Islet of Langerhans (tissue), 1 donor: ENCODE results near the gene COL19A1.

Experiments
- FAIRE-seq: peaks from one replicate; lab custom pipeline; 2011; peaks lifted over from hg19 to GRCh38; lab: Jason Lieb, UNC

COL19A1 gene

DNA sequence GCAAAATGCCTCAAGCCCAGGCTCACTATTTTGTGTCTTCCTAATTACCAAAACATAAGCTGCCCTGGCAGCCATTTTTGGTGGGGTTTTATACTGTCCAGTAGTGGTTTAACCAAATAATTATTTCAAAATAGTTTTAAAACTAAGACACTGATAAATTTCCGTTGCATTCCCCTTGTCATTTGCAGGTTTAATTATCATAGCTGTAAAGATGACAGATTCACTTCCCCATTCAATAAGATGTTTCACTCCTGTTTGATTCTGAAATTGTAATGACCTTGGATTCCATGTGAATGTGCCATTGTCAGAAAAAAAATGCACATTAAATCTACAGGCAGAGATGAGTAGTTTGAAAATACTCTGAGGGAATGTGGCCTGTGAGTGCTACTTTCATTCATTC lies 264.5 kb downstream of the COL19A1 start:
- no peak for FAIRE-seq

- no peak for FAIRE-seq
Observed at GRCh38 chr6:70131528-70131927, 265.2 kb downstream of the COL19A1 start.

- no peak for FAIRE-seq
Observed at GRCh38 chr6:70133246-70133645, 266.9 kb downstream of the COL19A1 start.

DNA sequence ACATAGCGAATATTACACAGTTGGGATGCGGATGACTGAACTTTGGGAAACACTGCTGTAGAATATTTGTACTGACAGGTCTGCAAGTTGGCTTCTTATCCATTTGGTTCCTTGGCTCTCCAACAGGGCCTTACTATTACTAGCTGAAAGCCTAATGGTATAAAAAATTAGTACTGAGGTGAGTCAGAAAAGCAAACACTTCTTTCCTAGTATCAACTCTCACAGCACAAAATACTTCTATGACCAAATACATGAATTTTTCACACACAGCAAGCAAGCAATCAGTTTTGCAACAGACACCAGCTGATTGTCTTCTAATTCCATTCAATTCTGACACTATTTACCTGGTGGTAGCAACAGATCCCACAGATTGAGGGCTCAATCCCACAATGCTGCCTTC lies 268.2 kb downstream of the COL19A1 start:
- FAIRE-seq, result peak; percentile 69

DNA sequence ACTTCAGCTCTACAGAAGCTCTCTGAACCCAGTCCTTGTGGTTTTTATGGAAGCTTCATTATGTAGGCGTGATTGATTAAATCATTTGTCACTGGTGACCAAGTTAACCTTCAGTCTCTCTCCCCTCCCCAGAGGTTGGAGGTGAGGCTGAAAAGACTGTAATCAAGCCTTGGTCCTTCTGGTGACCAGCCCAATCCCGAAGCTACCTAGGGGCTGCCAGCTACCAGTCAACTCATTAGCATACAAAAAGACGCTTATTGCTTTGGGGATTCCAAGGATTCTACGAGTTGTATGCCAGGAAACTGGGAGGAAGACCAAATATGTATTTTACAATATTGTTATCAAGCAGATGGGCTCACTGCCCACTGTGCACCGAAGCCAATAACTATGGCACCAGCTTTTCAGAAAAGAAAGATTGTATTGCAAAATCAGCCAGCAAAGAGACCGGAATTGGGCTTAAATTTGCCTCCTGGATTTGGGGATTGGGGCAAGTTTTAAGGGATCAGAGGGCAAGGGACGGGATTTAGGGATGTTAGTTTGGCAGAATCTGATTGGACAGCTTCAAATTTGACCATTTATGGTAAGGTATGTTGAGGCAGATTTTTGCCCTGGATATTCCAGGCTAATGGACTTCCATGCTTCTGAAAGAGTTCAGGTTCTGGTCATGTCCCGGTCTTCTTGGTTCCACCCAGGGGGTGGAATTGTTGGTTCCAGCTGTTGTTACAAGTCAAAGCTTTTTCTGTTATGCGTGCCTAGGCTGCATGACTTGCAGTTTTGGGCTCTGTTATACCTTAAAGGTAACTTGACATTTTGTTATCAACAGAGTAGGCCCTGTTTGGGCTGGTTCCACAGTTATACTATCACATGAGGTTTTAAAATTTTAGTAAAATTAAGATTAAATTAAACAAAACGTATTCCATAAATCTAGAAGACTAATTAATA lies 269.1 kb downstream of the COL19A1 start:
- no peak for FAIRE-seq

DNA sequence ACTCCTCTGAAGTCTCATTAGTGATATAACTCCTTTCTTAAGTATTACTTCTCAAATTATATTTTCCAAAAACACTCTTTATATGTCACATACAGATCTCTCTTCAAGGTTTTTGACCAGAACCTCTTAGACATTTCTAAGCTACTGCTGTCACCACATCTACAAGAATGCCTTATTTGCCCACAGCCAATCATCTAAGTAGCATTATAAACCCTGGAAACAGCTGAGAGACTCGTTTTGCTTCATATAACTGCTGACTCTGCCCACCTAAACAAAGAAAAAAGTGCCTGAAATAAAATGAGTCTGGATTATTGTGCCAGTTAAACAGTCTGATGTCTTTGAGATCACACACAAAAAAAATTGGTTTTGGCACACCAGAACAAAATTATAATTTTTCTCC lies 270.6 kb downstream of the COL19A1 start:
- no peak for FAIRE-seq

GRCh38 chr6:70140496-70140895 lies 274.1 kb downstream of the COL19A1 start:
- no peak for FAIRE-seq

- no peak for FAIRE-seq
Observed at GRCh38 chr6:70142034-70142433, 275.7 kb downstream of the COL19A1 start.

DNA sequence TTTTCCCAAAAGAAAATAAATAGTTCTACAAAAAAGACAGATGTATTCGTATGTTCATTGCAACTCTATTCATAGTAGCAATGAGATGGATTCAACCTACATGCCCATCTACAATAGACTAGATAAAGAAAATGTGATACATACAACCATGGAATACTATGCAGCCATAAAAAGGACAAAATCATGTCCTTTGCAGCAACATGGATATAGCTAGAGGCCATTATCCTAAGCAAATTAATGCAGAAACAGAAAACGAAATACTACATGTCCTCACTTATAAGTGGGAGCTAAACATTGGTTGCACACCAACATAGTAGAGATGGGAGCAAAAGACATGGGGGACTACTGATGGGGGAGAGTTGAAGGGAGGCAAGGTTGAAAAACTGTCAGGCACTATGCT lies 278.8 kb downstream of the COL19A1 start:
- no peak for FAIRE-seq

GRCh38 chr6:70149209-70149788 lies 282.9 kb downstream of the COL19A1 start:
- FAIRE-seq, result no peak

- no peak for FAIRE-seq
Observed at GRCh38 chr6:70150521-70150920, 284.2 kb downstream of the COL19A1 start.

DNA sequence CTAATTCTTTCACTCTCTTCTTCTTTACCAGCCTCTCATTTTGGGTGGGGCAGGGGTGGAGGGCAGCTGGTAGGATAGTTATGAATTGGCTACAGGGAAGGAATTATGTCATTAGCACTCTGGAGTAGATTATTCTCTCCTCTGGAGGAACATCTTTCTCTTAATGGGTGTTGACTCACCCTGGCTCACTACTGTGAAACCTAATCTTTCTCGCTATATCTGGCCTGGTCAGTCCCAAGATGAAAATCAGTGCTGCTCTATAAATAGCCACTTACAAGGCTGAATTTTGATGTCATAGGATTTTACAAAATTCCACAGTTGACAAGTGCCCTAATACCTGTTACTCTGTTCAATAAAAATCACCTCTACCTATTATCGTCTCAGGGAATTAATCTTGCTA lies 285.3 kb downstream of the COL19A1 start:
- no peak for FAIRE-seq

- no peak for FAIRE-seq
Observed at GRCh38 chr6:70152786-70153185, 286.4 kb downstream of the COL19A1 start.

DNA sequence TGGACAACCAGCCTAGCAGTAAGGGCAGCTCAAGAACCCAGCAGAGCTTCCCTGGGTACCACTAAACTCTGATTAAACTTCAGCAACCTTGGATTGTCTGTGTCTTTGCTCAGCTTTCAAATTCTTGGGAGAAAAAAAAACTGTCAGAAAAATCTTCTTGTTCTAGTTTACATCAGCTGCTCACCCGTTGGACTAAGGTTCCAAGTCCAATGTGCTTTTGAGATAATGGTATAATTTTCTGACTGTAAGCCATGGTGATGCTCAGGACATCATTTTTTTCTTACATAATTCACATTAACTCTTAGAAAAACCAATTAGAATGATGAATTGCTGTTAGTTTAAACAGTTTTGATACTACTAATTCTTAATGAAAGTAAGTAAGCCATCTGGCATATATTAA lies 290.7 kb downstream of the COL19A1 start:
- FAIRE-seq, result no peak

- no peak for FAIRE-seq
Observed at GRCh38 chr6:70160276-70160675, 293.9 kb downstream of the COL19A1 start.

DNA sequence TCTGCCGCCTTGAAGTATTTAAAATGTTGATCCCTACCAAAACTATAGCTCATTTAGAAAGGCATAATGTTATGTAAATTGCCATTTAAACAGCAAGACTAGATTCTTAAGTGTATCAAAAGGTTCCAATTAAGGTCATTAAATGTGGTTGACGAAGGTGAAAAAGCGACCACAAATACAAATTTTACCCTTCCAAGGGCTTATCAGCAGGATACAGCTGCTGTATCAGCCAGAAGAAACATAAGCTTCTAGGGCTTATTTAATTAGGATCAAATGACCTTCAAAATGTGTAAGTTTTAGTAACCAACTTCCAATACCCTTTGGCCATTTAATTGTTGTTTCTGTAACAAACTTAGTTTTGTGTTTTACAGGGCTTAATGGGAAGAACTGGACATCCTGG lies 296.6 kb downstream of the COL19A1 start:
- FAIRE-seq, result no peak

DNA sequence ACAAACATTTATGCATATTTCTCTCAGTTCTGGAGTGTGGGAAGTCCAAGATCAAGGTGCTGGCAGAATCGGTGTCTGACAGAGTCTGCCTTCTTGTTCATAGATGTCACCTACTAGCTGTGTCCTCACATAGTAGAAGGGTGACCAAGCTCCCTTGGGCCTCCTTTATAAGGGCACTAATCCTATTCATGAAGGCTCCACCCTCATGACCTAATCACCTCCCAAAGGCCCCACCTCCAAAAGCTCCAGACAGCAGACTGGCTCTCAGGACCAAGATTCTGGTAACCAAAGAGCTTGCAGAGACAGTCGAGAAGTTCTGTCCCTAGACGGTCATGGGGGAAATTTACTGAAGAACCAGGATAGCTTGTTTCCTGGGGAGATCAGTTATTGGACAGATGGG lies 297.4 kb downstream of the COL19A1 start:
- no peak for FAIRE-seq

- FAIRE-seq, result no peak
Observed at GRCh38 chr6:70164556-70164955, 298.2 kb downstream of the COL19A1 start.

DNA sequence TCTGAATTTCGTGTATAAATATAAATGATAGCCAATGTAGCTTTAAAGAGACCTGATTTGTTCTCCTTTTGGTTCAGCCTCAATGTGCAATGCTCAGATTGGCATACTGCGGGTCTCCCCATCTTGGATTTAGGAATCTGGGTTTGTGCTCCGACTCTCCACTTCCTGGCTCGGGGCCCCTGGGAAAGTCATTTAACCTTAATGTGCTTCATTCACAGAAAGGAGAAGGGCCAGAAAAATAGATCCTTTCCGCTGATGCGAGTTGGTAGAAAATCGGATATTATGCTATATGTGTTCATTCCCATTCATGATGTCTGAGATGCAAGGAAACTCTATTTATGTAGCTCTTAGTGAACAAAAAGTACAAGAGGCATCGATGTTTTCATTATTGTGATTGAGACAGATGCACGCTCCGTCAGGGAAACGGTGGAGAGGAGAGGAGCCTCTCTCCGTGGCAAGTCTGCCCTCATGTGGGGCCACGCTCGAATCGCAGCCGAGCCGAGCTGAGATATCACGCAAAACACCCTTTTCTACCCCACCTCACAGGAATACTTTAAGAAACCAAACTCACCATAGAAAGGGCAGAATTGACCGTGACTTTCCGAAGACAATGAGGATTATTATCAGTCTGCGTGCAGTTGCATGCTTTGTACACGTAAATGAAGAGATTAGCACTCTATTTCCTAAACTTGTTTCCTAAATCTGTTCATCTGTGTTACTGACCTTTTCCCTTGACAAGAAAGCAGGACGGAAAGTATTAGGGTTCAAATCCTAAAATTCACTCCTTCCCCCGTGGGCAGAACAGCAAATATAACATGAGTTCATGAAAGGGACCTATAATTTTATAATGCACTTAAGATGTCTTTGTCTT lies 300.0 kb downstream of the COL19A1 start:
- FAIRE-seq, result peak; percentile 24

DNA sequence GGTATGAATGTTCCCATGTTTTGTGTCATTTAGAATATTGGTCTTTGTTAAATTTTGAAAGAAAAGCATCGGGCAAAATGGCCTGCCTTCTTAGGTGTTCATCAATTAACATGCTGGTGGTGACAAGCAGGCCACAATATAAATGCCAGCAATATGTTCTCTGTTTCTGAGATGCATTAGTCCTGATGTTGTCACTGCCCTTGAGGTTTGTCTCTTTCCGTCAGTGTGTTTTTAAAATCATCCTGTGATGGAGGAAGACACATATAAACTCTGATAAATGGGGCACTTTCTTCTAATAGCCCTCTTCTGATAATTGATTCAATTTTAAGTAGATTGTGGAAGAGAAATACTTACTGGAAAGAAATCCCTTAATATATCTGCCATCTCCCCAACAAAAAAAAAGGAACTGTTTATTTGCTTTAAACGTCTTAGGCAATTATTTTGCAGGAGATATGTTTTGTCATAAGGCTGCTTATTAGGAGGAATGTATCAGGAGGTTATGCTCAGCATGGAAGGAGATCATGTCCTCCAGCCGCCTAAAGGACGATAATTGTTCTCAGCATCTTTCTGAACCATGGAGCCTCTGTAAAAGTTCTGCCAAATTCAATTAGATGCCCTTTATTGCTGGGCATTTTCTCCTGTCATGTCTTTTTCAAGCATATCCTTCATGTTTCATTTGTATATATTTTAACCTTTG lies 302.5 kb downstream of the COL19A1 start:
- FAIRE-seq, result no peak

- no peak for FAIRE-seq
Observed at GRCh38 chr6:70171236-70171635, 304.9 kb downstream of the COL19A1 start.

DNA sequence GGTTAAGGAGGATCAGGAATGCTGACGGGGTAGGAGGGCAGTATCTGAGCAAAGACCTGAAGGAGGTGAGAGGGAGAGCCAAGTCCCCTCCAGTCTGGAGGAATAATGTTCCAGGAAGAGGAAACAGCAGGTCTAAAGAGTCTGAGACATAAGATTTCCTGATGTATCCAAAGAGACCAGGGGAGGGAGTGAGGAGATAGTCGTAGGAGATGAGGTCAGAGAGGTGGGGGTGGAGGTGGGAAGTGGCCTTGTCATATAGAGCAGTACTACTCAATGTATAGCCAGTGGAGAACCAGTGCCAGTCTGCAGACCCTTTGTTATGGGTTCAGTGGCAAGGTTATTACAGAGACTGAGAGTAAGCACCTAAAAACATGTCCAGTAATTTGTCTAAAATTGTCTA lies 305.9 kb downstream of the COL19A1 start:
- no peak for FAIRE-seq
